WTC11 (cell line): ENCODE measurements around the gene IQCF5.

Source experiments
- E2F4 ChIP-seq: sonication (generic); formaldehyde crosslinking; IDR thresholded peaks from 2 replicates; pipeline ENCODE4 v1.8.1; 2022; ENCODE audit warnings: low read depth, mild to moderate bottlenecking, moderate library complexity, missing genetic modification reagents, borderline replicate concordance
- ETV6 ChIP-seq: sonication (generic); formaldehyde crosslinking; IDR thresholded peaks from 2 replicates; pipeline ENCODE4 v1.8.1; 2022; ENCODE audit warnings: mild to moderate bottlenecking, missing genetic modification reagents
- FOXK1 ChIP-seq: sonication (generic); formaldehyde crosslinking; IDR thresholded peaks from 2 replicates; pipeline ENCODE4 v1.8.0; 2022; ENCODE audit warnings: mild to moderate bottlenecking, moderate library complexity, missing genetic modification reagents
- GABPB1 ChIP-seq: sonication (generic); formaldehyde crosslinking; IDR thresholded peaks from 2 replicates; pipeline ENCODE4 v1.8.1; 2023; ENCODE audit warnings: mild to moderate bottlenecking, missing genetic modification reagents
- NR2C2 ChIP-seq: sonication (generic); formaldehyde crosslinking; IDR thresholded peaks from 2 replicates; pipeline ENCODE4 v1.8.0; 2022; ENCODE audit warnings: mild to moderate bottlenecking, missing genetic modification reagents
- SMAD3 ChIP-seq: sonication (generic); formaldehyde crosslinking; IDR thresholded peaks from 2 replicates; pipeline ENCODE4 v1.8.0; 2022; ENCODE audit warnings: missing genetic modification reagents, mild to moderate bottlenecking, borderline replicate concordance
- USF2 ChIP-seq: sonication (generic); formaldehyde crosslinking; IDR thresholded peaks from 2 replicates; pipeline ENCODE4 v1.8.1; 2023; ENCODE audit warnings: mild to moderate bottlenecking, missing genetic modification reagents, moderate library complexity
- ZNF263 ChIP-seq: sonication (generic); formaldehyde crosslinking; IDR thresholded peaks from 2 replicates; pipeline ENCODE4 v1.8.1; 2022; ENCODE audit warnings: low read depth, mild to moderate bottlenecking, moderate library complexity, missing genetic modification reagents
- ZNF416 ChIP-seq: fragments of 250-450 bp; sonication (Bioruptor Pico); IDR thresholded peaks from 2 replicates; pipeline ENCODE4 v1.9.0; 2021; ENCODE audit warnings: mild to moderate bottlenecking, inconsistent platforms
- TF ChIP-seq, protein P1 (sequence below): fragments of 200-600 bp; IDR thresholded peaks from 2 replicates; pipeline ENCODE4 v1.8.0; 2022; ENCODE audit warnings: antibody characterized with exemption
- TF ChIP-seq, protein P2 (sequence below): sonication (generic); formaldehyde crosslinking; IDR thresholded peaks from 2 replicates; pipeline ENCODE4 v1.8.0; 2022; ENCODE audit warnings: mild to moderate bottlenecking, missing genetic modification reagents
- TF ChIP-seq, protein P3 (sequence below): sonication (generic); formaldehyde crosslinking; IDR thresholded peaks from 2 replicates; pipeline ENCODE4 v1.8.1; 2023; ENCODE audit warnings: mild to moderate bottlenecking, missing genetic modification reagents

DNA sequence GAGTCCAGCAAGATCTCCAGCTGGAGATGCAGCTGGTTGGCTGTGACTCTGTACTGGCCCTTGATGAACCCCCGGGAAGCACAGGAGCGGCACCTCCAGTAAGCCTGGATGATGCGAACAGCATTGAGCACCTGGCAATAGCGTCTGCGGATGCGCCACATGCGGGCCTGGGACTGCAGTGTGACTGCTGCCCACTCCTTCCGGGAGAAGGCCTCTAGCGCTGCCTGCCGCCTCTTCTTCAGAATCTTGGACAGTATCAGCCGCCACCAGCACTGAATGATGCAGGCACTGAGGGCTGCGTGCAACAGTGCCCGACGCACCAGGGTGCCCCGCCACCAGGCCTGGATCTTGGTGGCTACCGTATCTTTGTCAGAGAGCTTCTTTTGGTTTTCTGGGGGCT lies 19.5 kb upstream of the IQCF5 start:
- TF ChIP-seq, protein P1, sequence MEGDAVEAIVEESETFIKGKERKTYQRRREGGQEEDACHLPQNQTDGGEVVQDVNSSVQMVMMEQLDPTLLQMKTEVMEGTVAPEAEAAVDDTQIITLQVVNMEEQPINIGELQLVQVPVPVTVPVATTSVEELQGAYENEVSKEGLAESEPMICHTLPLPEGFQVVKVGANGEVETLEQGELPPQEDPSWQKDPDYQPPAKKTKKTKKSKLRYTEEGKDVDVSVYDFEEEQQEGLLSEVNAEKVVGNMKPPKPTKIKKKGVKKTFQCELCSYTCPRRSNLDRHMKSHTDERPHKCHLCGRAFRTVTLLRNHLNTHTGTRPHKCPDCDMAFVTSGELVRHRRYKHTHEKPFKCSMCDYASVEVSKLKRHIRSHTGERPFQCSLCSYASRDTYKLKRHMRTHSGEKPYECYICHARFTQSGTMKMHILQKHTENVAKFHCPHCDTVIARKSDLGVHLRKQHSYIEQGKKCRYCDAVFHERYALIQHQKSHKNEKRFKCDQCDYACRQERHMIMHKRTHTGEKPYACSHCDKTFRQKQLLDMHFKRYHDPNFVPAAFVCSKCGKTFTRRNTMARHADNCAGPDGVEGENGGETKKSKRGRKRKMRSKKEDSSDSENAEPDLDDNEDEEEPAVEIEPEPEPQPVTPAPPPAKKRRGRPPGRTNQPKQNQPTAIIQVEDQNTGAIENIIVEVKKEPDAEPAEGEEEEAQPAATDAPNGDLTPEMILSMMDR = no peak
- no peak for TF ChIP-seq ZNF416 (CRISPR knock-in tag)
- TF ChIP-seq E2F4 = no peak
- TF ChIP-seq, protein P2, sequence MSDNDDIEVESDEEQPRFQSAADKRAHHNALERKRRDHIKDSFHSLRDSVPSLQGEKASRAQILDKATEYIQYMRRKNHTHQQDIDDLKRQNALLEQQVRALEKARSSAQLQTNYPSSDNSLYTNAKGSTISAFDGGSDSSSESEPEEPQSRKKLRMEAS = no peak
- no peak for TF ChIP-seq GABPB1 (CRISPR knock-in tag)
- TF ChIP-seq, protein P3, sequence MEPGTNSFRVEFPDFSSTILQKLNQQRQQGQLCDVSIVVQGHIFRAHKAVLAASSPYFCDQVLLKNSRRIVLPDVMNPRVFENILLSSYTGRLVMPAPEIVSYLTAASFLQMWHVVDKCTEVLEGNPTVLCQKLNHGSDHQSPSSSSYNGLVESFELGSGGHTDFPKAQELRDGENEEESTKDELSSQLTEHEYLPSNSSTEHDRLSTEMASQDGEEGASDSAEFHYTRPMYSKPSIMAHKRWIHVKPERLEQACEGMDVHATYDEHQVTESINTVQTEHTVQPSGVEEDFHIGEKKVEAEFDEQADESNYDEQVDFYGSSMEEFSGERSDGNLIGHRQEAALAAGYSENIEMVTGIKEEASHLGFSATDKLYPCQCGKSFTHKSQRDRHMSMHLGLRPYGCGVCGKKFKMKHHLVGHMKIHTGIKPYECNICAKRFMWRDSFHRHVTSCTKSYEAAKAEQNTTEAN (CRISPR knock-in tag) = no peak
- no peak for TF ChIP-seq ETV6
- no peak for TF ChIP-seq SMAD3 (CRISPR knock-in tag)
- no peak for TF ChIP-seq USF2 (CRISPR knock-in tag)
- TF ChIP-seq NR2C2 (CRISPR knock-in tag) = no peak
- TF ChIP-seq ZNF263 (CRISPR knock-in tag) = no peak
- TF ChIP-seq FOXK1 (CRISPR knock-in tag) = no peak
